ENCODE results near the gene TMED6.

DNA sequence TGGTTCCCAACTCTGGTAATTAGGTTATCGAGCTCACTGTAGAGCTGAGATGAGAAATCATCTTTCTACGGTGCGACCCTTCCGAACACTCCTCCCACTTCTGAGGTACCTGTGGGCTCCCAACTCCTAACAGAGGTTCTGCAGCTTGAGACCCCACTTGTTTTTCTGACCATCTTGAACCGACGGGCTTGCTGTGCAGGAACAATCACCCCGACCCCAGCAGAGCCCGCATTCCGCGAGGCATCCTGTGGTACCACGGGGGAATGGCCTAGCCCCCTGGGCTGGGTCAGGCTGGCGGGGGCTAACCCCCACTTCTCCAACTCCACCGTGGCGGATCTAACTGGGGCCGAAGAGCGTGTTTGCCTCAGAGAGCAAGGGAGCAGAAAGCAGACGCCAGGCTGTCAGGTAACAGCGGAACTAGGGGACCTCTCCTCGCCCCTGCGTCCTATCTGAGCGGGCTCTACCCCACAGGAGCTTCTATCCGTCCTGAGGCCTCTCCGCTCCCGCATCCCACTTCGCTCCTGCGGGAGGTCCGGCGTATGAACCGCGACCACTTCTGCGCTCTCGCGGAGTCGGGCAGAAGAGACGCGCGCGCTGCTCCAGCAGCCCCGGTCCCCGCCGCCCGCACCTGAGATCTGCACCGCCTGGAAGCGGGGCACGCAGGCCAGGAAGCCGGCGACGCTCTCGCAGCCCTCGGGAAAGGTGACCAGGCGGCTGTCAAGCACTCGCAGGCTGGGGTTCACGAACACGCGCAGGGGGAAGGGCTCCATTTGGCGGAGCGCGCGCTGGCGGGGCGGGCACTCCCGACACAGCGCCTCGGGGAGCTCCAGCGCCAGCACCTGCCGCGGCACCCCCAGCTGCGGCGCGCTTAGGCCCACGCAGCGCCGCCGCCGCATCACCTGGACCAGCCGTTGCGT, 22.0 kb downstream of the TMED6 start:
- TF ChIP-seq CTCF (IDR thresholded peaks at IDR 0.05; ENCODE audit: insufficient read depth, low read length, poor library complexity, severe bottlenecking) (no peak), EZH2phosphoT487 (conservative IDR thresholded peaks at IDR 0.05; ENCODE audit: low read length) (no peak)

All from SU-DHL-6 (cell line).